ENCODE data around the gene NEURL4. TPM values are rescaled to one million over a fixed set of nuclear protein-coding genes. Genes with fewer than 3 reads are reported as not detected.
A peak's percentile ranks its signal among the peaks of the same experiment; 100 is the strongest.
"Not testable (repeated sequence)": the region's sequence is repeated elsewhere in the genome, so short reads cannot be mapped to it uniquely, and the experiment has no call there.

The NEURL4 gene
- 37.0 TPM for total RNA-seq

DNA sequence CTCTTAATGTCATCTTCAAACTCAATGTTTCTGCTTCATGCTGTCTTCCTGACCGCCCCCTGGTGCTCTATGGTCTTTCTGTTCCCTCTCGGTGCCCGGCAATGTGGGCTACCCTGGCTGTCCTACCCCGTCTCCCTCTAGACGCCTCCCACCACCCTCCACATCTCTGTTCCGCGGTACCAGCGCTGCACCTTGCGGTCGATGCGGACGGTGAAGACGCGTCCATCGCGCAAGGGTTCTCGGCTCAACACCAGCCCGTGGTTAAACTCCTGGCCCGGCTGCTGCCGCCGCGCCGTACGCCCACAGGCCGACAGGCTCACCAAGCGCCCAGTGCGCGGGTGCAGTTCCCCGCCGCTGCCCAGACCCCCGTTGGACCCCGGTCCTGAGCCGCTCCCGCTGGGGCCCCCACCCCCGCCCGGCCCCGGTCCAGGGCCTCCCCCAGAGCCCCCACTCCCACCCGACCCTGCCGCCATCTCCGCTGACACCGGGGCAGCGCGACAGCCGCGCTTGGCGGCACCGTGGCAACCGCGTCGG lies at the start of gene NEURL4:
NEURL4 (minus strand) TSS at position 496 of the 534 bp plus-strand sequence; CDS start at position 473, 23 bp downstream.
- intact Hi-C loops (cut with DNase I) = no loop called here
- no peak for DNase-seq (ENCODE audit: low spot score)
- no peak for ATAC-seq

DNA sequence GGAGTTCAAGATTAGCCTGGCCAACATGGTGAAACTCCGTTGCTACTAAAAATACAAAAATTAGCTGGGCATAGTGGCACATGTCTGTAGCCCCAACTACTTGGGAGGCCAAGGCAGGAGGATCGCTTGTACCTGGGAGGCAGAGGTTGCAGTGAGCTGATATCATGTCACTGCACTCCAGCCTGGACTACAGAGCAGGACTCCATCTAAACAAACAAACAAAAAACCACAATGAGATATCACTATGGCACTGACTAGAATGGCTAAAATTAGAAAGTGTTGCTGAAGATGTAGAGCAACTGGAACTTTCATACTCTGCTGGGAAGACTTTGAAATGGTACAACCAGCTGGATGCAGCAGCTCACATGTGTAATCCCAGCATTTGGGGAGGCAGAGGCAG lies 45.2 kb upstream of the NEURL4 start:
- DNase-seq (ENCODE audit: low spot score) (no peak), ATAC-seq (no peak)
- intact Hi-C loops (cut with DNase I) = no loop called here

DNA sequence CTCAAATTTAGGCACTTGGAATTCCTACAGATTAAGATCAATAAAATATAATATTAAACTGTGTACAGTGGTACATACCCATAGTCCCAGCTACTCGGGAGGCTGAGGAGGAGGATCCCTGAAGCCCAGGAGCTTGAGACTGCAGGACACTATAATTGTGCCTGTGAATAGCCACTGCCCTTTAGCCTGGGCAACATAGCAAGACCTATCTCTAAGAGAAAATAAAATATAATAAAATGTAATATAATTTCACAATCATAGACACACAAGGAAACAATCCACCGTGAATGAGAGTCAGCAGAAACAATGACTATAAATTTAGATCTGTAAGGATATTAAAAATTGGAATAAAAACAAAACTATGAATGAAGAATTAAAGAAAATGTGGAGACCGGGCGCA lies 41.7 kb upstream of the NEURL4 start:
- intact Hi-C loops (cut with DNase I) = no loop called here
- ATAC-seq (no peak), DNase-seq (ENCODE audit: low spot score) (no peak)

DNA sequence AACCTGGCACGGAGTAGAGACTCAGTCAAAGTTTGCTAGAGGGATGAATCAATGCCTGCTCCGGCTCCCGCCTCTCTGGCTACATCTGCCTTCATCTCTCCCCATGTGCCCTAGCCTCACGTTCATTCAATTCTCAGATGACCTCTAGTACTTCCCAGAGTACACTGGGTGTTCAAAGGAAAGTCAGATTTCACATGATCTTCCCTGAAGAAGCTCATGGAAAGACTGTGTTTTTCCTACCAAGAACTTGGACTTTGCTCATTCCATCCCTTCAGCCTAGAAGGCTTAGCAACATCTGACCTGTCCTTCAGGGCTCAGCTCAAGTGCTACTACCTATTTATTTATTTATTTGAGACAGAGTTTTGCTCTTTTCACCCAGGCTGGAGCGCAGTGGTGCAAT lies 40.7 kb upstream of the NEURL4 start:
- intact Hi-C loops (cut with DNase I) = no loop called here
- ATAC-seq (no peak), DNase-seq (ENCODE audit: low spot score) (no peak)

DNA sequence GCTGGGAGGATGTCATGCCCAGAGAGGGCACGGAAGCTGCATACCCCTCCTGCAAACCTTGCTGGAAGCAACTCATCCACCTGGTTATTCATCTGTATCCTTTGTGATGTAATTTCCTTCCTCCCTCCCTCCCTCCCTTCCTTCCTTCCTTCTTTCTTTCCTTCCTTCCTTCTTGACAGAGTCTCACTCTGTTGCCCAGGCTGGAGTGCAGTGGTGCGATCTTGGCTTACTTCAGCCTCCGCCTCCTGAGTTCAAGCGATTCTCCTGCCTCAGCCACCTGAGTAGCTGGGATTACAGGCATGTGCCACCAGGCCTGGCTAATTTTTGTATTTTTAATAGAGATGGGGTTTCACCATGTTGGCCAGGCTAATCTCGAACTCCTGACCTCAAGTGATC lies 39.5 kb upstream of the NEURL4 start:
- intact Hi-C loops (cut with DNase I); DNase-seq (ENCODE audit: low spot score); ATAC-seq: not testable (repeated sequence)

DNA sequence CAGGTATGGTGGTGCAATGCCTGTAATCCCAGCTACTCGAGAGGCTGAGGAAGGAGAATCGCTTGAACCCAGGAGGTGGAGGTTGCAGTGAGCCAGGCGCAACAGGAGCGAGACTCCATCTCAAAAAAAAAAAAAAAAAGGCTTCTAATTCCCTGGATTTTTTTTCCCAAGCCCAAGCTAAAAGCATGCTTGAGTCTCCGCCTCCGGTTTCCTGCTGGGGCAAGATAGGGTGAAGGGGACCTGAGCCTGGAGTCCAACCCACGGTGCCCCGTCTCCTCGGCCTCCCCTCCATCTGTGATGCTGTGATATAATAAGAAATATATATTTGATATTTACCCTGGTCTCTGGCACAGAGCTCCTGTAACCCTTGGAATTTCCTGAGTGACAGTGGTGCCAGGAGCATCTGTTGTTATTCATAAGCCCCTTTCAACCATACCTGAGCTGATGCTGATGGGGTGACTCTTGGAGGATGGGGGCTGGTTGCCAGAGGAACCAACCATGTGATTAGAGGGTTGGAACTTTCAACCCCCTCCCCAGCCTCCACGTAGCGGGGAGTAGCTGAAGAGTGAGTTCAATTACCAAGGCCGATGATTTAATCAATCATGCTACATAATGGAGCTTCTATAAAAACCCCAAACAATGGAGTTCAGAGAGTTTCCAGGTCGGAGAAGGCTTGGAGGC lies 38.9 kb upstream of the NEURL4 start:
- intact Hi-C loops (cut with DNase I) = no loop called here
- DNase-seq (ENCODE audit: low spot score) = no peak
- no peak for ATAC-seq

DNA sequence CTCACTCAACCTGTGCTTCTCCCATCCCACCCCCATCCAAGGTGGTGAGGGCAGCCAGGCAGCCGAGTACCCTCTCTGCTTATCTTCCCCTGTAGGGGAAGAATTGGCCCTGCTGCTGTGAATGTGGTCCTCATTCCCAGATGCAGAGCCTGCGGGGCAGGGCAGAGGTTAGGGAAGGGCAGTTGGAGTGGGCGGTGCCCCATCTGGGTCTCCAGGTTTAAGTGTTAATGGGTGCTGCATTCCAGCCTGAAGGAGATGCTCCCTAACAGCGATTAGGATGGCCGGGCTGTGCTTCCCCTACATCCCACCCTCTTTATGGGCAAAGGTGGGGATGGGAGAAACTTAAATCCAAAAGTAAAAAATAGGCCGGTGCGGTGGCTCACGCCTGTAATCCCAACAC lies 37.9 kb upstream of the NEURL4 start:
- DNase-seq (ENCODE audit: low spot score) (no peak), ATAC-seq (no peak)
- intact Hi-C loops (cut with DNase I) = no loop called here

DNA sequence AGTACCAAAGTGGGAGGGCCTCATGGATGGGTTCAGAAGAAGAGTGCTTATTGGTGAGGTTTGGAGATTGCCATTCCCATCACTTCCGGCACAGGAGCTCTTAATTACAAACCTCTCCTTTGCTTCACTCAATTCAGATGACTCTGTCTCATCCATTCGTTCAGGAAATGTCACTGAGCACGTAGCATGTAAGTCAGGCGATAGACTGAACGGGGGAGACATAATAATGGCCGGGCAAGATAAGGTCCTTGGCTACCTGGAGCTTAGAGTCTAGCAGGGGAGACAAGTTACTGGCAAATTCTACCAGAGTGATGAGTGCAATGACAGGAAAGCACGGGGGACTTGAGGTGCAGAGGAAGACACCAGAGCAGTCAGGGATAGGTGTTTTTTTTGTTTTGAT lies 36.8 kb upstream of the NEURL4 start:
- ATAC-seq; DNase-seq (ENCODE audit: low spot score); intact Hi-C loops (cut with DNase I): not testable (repeated sequence)

DNA sequence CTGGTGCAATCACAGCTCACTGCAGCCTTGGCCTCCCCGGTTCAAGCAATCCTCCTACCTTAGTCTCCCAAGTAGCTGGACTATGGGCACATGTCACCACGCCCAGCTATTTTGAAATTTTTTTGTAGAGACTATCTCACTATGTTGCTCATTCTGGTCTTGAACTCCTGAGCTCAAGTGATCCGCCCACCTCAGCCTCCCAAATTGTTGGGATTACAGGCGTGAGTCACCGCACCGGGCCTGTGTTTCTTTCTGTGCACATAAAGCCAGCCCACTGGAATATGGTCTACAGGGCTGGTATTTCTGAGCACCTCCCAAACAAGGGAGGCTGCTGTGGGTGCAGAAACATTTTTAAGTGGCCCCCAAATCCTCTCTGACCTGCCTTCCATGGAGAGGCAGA lies 34.2 kb upstream of the NEURL4 start:
- intact Hi-C loops (cut with DNase I) = no loop called here
- DNase-seq (ENCODE audit: low spot score) = no peak
- ATAC-seq = no peak

DNA sequence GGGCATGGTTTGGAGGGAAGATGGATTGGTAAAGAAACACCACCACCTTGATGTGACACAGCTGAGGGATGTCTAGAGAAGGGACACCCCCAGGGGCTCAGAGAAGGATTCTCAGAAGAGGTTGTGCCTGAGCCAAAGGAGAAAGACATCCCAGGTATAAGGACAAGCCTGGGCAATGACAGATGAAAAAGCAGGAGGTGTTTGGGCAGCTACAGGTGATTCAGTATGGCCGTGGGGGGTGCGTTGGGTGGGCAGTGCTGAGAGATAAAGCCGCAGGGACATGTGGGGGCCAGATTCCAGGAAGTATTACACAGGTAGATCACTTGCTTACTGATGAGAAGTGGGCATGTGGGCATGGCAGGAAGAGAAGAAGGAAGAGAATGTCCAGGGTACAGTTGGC lies 32.8 kb upstream of the NEURL4 start:
- no peak for ATAC-seq
- intact Hi-C loops (cut with DNase I) = no loop called here

DNA sequence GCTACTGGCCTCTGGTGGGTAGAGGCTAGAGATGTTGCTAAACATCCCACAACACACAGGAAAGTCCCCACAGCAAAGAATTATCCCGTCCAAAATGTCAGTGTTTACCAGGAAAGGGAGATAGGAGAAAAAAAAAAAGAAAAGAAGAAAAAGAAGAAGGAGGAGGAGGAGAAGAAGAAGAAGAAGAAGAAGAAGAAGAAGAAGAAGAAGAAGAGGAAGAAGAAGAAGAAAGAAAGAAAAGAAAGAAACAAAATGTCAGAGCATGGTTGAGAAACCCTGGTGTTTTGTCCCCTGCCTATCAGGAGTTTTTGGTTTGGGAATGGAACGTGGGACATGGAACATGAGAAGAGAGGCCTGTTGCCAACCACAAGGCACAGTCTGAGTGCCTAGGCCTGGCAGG lies 28.2 kb upstream of the NEURL4 start:
- ATAC-seq = no peak
- no peak for DNase-seq (ENCODE audit: low spot score)
- intact Hi-C loops (cut with DNase I) = loop anchor here (10.0 kb wide), 1 partner anchor 207 kb away; the partner anchor contains the start of gene SENP3

More for the DNA sequence above, 32.8 kb upstream of the NEURL4 start:
- no peak for DNase-seq (ENCODE audit: low spot score)

DNA sequence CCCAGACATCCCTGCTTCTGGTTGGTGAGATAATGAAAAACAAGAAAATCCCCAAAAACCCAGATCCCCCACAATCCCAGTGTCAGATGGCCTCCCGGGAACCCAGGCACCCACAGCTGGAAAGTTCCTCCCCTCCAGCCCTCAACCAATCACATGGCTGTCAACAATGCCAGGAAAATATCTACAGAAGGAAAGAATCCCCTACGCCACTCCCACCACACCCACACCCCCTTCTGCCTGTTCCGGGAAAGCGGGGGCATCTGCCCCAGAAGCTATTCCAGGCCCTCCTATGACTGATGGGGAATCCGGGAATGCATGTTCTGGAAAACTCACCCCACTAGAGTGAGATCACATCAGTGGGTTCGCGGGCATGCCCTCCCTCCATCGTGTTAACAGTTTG lies 27.6 kb upstream of the NEURL4 start:
- DNase-seq (ENCODE audit: low spot score) = no peak
- ATAC-seq = peak; percentile 12
- intact Hi-C loops (cut with DNase I) = loop anchor here (10.0 kb wide), 1 partner anchor 208 kb away; the partner anchor contains the start of gene SENP3

DNA sequence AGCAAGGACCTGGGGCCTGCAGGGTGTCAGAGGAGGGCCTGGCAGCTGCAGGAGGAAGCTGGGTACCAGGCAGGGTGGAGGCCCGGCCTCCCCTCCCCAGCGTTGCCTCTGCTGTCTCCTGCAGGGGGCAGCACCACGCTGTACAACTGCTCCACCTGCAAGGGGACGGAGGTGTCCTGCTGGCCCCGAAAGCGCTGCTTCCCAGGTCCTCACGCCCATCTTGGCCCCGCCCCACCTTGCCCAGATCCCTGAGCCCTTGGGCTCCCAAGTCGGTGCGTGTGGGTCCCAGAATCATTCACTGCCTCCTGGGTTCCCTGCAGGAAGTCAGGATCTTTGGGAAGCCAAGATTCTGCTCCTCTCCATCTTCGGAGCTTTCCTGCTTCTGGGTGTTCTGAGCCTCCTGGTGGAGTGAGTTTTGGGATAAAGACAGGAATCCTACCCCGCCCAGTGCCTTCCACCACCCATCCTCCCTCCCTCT lies 27.0 kb upstream of the NEURL4 start:
- intact Hi-C loops (cut with DNase I) = loop anchor here (10.0 kb wide), 1 partner anchor 209 kb away; the partner anchor contains the start of gene SENP3
- ATAC-seq = peak; percentile 44
- peak; percentile 90 for DNase-seq (ENCODE audit: low spot score)

DNA sequence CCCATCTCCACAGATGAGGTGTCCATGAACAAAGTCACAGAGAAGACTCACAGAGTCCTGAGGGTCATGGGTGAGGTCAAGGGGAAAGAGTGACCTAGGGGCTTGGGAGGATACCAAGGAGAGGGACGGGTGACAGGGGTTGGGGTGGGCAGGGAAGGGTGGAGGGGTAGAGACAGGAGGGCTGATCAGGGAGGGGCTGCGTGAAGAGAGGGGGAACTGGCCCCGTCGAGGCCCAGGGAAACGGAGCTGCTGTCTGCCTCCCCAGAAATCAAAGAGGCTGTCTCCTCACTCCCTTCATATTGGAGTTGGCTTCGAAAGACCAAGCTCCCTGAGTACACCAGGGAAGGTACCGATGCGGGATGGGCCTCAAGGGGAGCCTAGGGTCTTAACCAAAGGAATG lies 26.4 kb upstream of the NEURL4 start:
- DNase-seq (ENCODE audit: low spot score) (no peak), ATAC-seq (no peak)
- intact Hi-C loops (cut with DNase I) = loop anchor here (10.0 kb wide), 1 partner anchor 209 kb away; the partner anchor contains the start of gene SENP3

DNA sequence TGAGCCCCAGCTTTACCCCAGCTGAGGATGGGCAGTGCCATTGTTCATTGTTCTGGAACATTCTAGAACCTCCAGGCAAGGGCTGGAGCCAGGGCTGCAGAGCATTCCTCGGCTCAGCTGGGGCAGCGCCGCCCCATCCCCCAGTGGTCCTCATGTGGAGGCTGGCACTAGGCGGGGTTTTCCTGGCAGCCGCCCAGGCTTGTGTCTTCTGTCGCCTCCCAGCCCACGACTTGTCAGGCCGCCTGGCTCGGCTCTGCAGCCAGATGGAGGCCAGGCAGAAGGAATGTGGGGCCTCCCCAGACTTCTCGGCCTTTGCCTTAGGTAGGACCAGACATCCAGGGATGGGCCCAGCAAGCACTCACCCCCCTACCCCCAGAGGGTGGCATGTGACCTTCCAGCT lies 25.9 kb upstream of the NEURL4 start, which contains the start of gene TMEM95:
TMEM95 (plus strand) TSS at position 104 of the 400 bp plus-strand sequence; CDS start at position 153, 49 bp downstream.
- intact Hi-C loops (cut with DNase I) = loop anchor here (10.0 kb wide), 1 partner anchor 210 kb away; the partner anchor contains the start of gene SENP3
- ATAC-seq = no peak
- peak; percentile 87 for DNase-seq (ENCODE audit: low spot score)

DNA sequence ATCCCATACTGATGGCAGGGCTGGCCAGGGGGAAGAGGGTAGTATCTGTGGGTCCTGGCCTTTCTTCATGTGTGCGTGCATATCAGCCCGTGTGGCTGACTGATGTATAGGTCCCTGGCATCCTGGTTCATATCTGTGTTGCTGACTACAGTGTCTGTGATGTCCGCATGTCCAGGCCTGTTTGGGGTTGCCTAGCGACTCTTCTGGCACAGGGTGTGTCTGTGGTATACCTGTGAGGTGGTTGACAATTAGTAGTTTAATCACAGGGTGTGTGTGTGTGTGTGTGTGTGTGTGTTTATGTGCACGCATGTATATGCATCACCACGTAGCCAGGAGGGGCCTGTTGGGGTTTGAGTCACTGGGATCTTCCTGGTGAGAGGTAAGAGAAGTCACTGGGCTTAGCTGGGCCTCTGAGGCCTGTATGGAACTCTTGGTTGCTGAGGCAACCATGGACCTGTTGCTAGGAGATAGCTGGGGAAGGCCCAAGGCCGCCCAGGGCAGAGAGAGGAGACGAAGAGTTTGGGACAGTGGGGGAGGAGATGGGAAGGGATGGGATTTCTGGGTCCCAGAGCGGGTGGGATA lies 25.2 kb upstream of the NEURL4 start:
- ATAC-seq (no peak), DNase-seq (ENCODE audit: low spot score) (no peak)
- intact Hi-C loops (cut with DNase I) = loop anchor here (10.0 kb wide), 1 partner anchor 210 kb away; the partner anchor contains the start of gene SENP3

DNA sequence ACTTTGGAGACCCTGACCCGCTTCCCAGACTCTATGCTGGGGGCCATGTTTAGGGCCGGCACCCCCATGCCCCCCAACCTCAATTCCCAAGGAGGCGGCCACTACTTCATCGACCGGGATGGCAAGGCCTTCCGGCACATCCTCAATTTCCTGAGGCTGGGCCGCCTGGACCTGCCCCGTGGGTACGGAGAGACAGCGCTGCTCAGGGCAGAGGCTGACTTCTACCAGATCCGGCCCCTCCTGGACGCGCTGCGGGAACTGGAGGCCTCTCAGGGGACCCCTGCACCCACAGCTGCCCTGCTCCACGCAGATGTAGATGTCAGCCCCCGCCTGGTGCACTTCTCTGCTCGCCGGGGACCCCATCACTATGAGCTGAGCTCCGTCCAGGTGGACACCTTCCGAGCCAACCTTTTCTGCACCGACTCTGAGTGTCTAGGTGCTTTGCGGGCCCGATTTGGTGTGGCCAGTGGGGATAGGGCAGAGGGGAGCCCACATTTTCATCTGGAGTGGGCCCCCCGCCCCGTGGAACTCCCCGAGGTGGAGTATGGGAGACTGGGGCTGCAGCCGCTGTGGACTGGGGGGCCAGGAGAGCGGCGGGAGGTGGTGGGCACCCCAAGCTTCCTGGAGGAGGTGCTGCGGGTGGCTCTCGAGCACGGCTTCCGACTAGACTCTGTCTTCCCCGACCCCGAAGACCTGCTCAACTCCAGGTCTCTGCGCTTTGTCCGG lies 23.9 kb upstream of the NEURL4 start:
- peak; percentile 70 for DNase-seq (ENCODE audit: low spot score)
- ATAC-seq = no peak
- intact Hi-C loops (cut with DNase I) = loop anchor here (10.0 kb wide), 1 partner anchor 212 kb away; the partner anchor contains the start of gene SENP3

DNA sequence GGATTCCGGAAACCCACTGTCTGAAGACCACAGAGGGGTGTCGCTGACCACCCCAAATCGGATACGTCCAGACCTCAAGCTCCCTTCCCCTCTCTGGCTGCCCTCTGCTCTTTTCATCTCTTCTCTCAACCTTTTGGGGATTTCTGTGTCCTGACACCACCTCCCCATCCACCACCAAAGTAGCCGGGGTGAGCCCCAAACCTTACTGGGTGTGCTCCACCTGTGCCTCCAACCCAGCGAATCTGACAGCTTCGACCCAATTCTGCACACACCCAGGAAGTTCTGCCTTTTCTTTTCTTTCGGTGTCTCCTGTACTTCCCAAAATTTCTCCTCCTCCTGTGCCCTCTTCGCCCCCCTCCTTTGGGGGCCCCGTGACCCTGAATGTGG lies 23.4 kb upstream of the NEURL4 start:
- ATAC-seq (no peak), DNase-seq (ENCODE audit: low spot score) (no peak)
- intact Hi-C loops (cut with DNase I) = loop anchor here (10.0 kb wide), 1 partner anchor 212 kb away; the partner anchor contains the start of gene SENP3
